Spleen (tissue), 7 donors: ENCODE measurements around the gene ETF1.

Experiments used
- CTCF ChIP-seq, 11 experiments: fragments of 200-600 bp in 7 of 11; fragments of 450-650 bp in 4 of 11; sonication (generic) in 4 of 11; IDR thresholded peaks in 8 of 11; conservative IDR thresholded peaks in 3 of 11; 1 replicate in 7 of 11; 2 replicates in 4 of 11; pipeline versions ENCODE4 v1.4.0 to v1.8.0; 2016 to 2021; ENCODE audit warnings: antibody characterized with exemption in 11 of 11, inconsistent platforms in 4 of 11, mild to moderate bottlenecking in 1 of 11
- POLR2A ChIP-seq, 3 donors: fragments of 450-650 bp; IDR thresholded peaks; one replicate each; pipeline ENCODE4 v1.5.1; 2017; ENCODE audit warnings: antibody characterized with exemption in 3 of 3, mild to moderate bottlenecking in 1 of 3
- POLR2AphosphoS5 ChIP-seq, 3 donors: sonication (generic); formaldehyde crosslinking; IDR thresholded peaks; one replicate each; pipeline ENCODE4 v1.5.1; 2017; ENCODE audit warnings: antibody characterized with exemption in 3 of 3
- donor health status: DM: no; HTN: no; CAD: no; lungs with moderate emphysema.
- donor health status: DM: no; HTN: no; CAD: no.
- donor health status: DM: no; HTN: no; CAD: no.

- no peak for TF ChIP-seq CTCF (IDR thresholded peaks at IDR 0.05 in 8 of 11, conservative IDR thresholded peaks at IDR 0.05 in 3 of 11)
- TF ChIP-seq POLR2AphosphoS5 (IDR thresholded peaks at IDR 0.05), result no peak
- TF ChIP-seq POLR2A (IDR thresholded peaks at IDR 0.05), result no peak
Measured at GRCh38 chr5:138577452-138577851, 34.4 kb upstream of the ETF1 start.
